Measurements from ENCODE around the gene ERH. TPM values are rescaled to one million over a fixed set of nuclear protein-coding genes. Genes with fewer than 3 reads are reported as not detected.

Gene ERH
- total and polyA plus RNA-seq, 7 donors, result 76.9 to 130 (median 111) TPM

GRCh38 chr14:69331206-69331605 lies 66.9 kb downstream of the ERH start:
- Histone ChIP-seq H3K27me3 (ENCODE audit: insufficient read depth in 3 of 3, low read length in 2 of 3) (no peaks in the 10 kb centered on the region), H3K27ac (no peak overlapping the region), H3K9me3 (no peaks in the 10 kb centered on the region), H3K36me3 (ENCODE audit: insufficient read depth in 1 of 2, low read depth in 1 of 2) (no peaks in the 10 kb centered on the region), H3K4me3 (no peak overlapping the region), H3K4me1 (no peaks in the 10 kb centered on the region)
- no peak for TF ChIP-seq CTCF (IDR thresholded peaks at IDR 0.05)
- 79 to 91% (median 81%) methylated on average over 4 of the region's 4 CpGs for WGBS, 3 donors
- no peak for ATAC-seq
- intact Hi-C loops (cut with DNase I), result no loop called here
- DNase-seq, result no peak

Other genes starting within 250 kb of the ERH start
- 10 to 100 TPM; 74.3 to 86.3 (median 78.7) TPM for gene DCAF5, start 245.2 kb downstream of the ERH start, total RNA-seq
- gene DCAF5, start 245.2 kb downstream of the ERH start, polyA plus RNA-seq, result 10 to 100 TPM in 2 of 3 donors, 1 to 10 TPM in 1; 9.1 to 74.7 (median 24.4) TPM
- gene EXD2, start 206.8 kb downstream of the ERH start, total RNA-seq, result 10 to 100 TPM; 12.6 to 17.3 (median 13.6) TPM
- gene EXD2, start 206.8 kb downstream of the ERH start, polyA plus RNA-seq, result 10 to 100 TPM in 2 of 3 donors, 1 to 10 TPM in 1; 6.8 to 12.5 (median 10.1) TPM
- gene GALNT16, start 138.1 kb downstream of the ERH start, total RNA-seq, result 1 to 10 TPM; 1.7 to 2.6 (median 2.4) TPM
- gene GALNT16, start 138.1 kb downstream of the ERH start, polyA plus RNA-seq, result 1 to 10 TPM in 1 of 3 donors, under 1 TPM in 2; 0.83 to 1.4 (median 0.95) TPM
- gene SLC39A9, start 393 bp upstream of the ERH start, total RNA-seq, result 10 to 100 TPM; 11.8 to 16.7 (median 14.9) TPM
- gene SLC39A9, start 393 bp upstream of the ERH start, polyA plus RNA-seq, result 10 to 100 TPM in 2 of 3 donors, 1 to 10 TPM in 1; 6.1 to 19.8 (median 19.2) TPM
- gene PLEKHD1, start 86.4 kb upstream of the ERH start, total RNA-seq, result under 1 TPM in 3 of 4 donors, not detected in 1; 0.04 to 0.69 (median 0.08) TPM
- under 1 TPM; 0.01 to 0.04 (median 0.03) TPM for gene PLEKHD1, start 86.4 kb upstream of the ERH start, polyA plus RNA-seq
- gene CCDC177, start 176.6 kb upstream of the ERH start, total RNA-seq, result not detected
- gene CCDC177, start 176.6 kb upstream of the ERH start, polyA plus RNA-seq, result not detected
- gene SUSD6, start 213.3 kb upstream of the ERH start, total RNA-seq, result 10 to 100 TPM; 14.9 to 23.4 (median 22.4) TPM
- 10 to 100 TPM in 2 of 3 donors, 1 to 10 TPM in 1; 6.9 to 13.3 (median 11.7) TPM for gene SUSD6, start 213.3 kb upstream of the ERH start, polyA plus RNA-seq